GM18868 (cell line): ENCODE measurements around the gene GAREM1.
"Not testable (repeated sequence)": the region's sequence is repeated elsewhere in the genome, so short reads cannot be mapped to it uniquely, and the experiment has no call there.

ENCODE experiments used
- ATAC-seq: cut with Tn5 transposase; IDR thresholded peaks from one replicate; pipeline ENCODE4 v1.9.1; 2021; ENCODE audit warnings: mild to moderate bottlenecking, moderate library complexity; ENCODE audit not compliant: unreplicated experiment

Gene GAREM1

DNA sequence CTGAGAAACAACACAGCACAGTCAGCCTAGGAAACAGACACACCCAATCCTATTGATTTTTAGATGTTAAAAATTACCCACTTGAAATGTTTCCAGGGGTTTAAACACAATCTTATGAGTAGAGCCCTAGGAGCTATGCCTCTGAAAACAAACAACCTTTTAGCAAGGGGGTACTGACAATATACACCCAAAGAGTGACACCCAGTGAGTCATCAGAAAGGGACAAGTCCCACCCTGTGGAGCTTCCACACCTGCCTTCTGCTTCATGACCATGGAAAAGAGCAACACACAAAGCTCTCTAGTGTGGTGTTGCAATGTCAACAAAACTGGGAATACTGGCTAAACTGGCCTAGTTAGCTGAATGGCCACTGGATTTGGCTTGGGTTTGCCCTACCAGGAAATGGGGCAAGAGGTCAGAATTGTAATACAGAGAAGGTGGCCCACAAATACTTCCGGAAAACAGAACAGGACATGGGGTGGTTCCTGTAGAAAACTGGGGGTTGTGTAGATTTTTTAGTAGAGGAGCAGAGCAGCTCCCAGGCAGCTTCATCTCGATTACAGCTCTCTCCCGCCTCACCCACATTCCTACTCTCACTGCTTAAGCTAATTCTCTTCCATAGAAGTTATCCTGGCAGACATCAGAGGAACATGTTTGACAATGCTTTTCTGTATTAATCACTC, 98.2 kb downstream of the GAREM1 start:
- no peak for ATAC-seq

DNA sequence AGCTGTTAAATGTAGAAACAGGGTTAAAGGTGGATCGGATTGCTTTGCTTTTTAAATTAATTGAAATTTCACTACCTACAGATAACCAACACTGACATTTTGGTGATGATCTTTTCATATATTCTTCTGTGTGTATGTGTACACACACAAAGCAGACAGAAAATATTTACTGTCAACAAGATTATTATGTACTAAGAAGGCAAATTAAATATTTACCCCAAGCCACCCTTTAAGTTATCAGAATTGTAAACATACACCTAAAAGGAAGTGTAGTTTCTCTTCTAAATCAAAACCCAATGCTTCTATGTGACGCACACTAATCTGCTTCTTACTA, 98.7 kb downstream of the GAREM1 start:
- ATAC-seq: no peak

DNA sequence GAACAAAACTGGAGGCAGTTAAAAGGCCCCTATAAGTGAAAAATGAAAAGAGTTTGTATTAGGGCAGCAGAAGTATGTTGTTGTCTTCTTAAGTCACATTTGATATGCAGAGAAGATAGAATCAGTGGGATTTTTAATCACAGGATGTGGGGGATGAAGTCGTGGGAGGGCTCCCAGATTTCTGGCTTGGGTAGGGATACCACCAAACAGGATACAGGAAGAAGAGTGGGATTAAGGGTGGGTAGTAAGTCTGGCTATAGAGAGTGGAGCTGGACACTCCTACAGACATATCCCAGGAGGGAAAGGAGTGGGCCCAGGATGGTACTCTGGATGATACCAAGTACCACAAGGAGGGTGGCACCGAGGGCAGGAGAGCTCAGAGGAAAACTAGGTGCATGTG, 99.3 kb downstream of the GAREM1 start:
- no peak for ATAC-seq

DNA sequence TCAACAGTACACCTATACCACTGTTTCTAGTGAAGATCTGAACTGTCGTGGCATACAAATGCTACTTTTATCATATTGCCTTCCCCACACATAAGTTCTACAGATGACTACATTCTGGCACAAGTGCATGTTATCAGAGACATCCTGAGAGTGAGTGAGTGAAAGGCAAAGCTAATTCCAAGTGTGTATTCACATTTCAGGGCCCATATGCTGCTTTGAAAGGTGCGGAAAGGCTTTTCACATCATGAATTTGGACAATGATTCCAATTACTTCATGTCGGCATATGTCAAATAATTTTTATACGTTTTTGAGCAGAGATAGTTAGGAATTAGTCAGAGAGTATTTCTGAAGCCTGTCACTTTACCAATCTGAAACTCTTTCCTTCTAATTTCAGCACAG, 101.7 kb downstream of the GAREM1 start:
- ATAC-seq: no peak

DNA sequence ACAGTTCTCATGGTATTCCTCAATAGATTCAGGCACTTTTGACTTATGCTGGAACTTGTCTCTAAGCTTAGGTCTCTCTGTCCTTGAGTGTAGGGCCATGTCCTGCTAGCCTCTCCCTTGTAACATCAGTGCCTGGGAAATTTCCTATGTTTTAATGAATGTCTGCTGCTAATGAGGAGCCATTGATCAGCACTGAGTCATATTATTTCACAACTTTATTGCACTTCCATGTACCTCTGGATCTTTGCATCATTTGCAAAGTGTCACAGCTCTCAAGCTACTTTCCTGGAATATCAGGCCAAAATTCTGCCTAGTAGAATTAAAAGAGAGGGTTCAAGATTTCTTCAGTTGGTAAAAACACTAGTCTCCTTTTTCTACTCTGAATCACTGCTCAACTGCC, 102.5 kb downstream of the GAREM1 start:
- ATAC-seq: no peak

DNA sequence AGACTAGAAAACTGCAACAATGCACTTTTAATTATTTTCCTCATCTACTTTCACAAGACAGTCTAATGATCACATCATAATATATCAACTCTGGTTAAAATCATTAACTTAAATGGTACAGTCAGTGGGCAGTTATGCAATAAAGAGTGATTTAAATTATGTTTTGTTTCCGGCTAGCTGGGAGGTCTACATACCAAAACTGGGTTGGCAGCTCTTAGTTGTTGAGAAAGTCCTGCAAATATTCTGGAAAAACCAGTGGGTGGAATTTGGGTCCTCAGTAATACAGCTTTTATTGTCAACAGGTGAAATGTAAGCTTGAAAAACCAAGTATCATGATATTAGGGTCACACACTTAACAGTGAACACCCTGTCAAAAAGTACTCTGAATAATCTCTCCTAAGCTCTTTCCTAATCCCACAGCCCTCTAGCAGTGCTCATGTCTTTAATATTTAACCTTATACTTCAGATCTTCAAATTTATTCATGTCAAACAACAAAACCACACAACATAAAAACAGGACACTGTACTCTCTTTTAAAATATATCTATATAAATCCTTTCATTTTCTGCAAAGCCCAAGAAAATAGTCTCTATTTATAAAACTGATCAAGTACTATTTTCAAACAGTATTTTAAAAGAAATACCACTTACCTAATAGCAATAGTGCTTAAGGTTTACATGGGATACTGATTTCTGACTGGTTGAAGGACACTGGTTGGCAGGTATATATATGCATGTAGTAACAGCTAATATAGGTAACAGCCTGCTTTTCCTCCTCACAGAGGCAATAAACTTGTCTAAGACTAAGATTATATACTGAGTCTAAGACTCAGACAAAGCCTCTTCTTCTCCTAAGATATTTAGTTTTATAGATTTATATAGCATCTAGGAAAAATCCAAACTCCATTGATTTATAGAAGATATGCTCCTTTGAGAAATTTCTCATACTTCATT, 103.8 kb downstream of the GAREM1 start:
- ATAC-seq: no peak

DNA sequence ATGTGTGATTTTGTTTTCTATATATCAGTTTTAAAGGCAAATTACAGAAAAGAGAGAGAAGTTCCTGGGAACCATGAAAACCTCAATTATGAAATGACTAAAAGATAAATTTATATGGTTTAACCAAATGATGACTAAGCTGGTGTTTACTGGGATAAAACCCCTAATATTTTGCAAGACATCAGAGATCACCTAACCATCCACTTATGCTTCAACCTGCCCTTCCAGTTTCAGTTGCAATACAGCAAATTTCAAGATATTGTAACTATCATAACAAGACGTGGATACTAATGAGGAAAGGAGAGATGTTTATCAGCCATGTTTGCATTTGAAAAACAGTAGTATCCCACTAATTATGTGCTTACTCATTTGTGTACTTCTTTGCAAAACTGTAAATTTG, 108.2 kb downstream of the GAREM1 start:
- no peak for ATAC-seq

DNA sequence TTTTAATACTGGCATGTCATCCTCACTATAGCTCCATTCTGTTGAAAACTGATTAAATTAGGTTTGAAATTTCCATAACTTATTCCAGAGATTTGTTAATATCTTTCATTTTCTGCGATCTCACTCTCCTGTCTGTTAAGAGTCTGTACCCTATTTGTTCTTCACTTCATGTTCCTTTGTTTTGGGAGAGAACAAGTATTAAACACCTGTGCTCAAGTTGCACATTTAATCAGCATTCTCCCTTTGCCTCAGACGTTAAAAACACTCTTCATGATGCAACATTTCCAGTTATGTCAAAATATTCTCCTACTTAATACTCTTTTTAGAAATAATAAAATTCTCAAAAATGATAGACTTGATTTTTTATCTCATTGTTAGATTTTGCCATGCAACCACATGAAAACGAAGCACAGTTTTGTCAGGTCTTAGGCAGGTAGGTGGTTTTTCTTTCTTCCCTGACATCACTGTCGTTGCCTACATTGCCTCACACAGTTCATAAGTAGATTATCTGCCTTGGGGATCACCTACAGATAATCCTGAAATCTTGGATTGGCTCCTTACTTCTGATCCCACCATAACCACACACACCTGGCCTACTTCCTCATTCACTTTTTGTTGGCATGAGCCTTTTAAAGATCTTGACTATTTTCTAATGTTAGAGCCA, 109.9 kb downstream of the GAREM1 start:
- no peak for ATAC-seq

DNA sequence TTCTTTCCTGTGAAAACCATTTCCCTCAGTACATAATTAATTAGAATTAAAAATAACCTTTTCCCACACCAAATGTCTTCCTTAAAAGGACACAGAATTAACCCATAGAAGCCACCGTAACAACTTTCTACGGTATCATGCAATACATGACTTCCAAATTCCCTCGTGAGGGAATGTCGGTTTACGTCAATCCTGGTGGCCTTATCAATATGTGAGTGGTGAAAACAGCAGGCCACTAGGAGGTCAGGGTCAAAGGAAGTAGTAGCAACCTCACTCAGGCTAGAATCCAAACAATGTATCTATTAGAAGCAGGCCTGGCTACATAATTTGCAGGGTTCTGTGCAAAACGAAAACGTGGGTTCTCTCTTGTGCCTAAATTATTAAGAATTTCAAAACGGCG, 112.2 kb downstream of the GAREM1 start:
- no peak for ATAC-seq

DNA sequence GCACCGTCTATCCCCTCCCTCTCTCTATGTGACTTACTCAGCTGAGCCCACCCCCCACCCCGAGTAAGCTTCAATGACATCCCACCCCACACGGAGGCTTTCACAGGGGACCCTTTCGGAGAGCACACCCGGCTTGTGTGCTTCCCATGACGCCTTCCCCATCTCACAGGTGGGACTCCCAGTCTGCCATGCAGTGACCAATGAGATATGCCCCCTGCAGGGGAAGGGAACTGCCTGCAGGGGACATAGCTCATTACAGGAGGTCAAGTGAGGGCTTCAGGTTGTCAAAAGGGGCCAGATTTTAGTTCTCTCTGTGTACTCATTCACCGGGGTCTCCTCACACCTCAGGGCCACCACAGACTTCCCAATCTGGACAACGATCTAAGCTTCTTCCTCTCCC, 112.6 kb downstream of the GAREM1 start:
- ATAC-seq: no peak

DNA sequence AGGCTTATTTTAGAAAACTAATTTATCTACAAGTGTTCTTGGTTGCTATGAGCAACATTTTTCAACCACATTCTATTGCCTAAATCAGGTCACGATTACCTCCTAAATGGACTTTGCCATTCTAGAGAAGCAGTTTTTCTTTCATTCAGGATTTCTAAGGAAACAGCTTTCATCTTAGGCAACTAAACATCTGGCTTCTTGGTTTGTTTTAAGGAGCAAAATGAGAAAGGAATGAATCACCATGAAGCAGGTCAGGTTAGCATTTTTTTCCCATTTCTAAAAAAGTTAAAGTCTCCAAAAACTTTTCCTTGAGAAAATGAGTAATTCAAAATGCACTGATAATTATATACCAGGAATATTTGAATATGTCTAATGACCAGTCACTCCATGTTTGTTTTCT, 114.8 kb downstream of the GAREM1 start:
- ATAC-seq: no peak

DNA sequence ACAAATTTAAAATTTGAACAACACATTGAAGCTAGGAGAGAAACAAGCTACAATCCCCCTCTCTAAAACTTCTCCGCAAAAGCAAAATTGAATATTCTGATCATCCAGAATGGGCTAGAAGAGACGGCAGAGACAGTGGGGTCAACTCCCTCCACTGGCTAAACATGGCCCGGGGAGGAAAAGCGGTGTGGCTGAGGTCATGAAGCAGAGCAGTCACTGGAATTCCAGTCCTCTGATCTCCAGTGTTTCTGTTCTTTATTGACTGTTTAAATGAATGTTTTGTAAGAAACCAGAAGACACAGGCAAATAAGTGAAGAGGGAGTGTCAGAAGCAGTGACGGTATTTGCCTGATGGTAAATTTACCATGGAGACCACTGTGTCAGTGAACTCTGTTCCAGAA, 116.2 kb downstream of the GAREM1 start:
- no peak for ATAC-seq

DNA sequence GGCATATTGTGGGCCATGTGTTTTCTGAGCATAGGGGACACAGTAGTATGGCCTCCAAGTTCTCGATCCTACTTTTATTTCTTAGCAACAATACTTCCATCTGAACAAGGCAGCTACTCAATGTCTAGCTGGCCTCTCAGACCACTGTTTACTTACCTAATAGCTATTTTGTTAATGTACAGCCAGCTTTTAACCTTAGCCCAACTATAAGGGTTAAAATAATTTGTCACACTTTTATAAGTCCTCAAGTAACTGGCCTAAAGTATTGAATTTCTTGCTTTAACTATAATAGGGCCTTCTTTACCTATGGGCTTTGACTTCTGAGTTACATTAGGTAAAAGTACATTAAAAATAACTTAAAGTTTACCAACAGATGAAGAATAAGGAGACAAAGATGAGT, 117.4 kb downstream of the GAREM1 start:
- ATAC-seq: no peak

DNA sequence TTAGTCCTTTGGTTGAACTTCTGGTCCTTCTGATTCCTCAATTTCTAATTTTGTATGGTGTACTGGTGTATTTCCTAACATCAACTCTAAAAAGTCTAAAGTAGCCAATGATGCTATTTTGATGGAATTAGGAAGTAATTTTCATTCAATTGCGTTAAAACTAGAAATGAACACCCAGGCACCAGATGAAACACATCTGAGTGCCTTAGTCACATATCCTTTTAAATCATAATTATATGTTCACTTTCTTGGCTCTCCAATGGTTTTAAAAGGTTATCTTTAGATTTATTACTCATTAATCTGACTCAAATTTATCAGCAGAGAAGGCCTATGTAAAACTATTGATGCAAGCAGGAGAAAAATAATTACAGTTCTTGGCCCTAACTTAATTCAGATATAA, 119.7 kb downstream of the GAREM1 start:
- no peak for ATAC-seq

DNA sequence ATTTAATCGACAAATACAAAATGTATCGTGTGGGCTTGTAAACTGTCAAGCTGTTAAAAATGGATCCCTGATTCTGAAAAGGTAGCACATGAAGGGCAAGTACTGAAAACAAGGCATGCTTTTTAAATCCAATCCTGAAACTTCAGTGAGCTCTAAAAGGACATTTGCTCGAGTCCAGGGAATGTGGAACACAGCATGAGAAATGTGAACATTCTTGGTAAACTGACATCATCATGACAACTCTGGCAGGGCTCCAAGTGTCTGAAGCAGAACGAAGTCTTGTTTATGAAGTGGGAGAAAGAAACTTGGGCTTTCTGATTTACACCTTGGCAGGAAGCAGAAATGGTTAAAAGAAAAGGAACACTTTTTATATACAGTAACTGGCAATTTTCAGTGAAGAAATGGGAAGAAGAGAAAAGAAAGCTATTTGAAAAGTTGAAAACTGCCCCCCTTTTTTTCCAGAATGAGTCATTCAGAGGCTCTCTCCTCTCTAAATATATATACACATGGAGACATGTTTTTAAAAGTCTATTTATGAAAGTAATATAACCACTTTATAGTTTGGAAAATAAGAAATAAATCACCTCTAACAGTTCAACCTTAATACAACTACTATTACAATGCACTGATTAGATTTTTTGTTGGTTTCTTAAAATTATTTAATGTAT, 120.8 kb downstream of the GAREM1 start:
- ATAC-seq: no peak

DNA sequence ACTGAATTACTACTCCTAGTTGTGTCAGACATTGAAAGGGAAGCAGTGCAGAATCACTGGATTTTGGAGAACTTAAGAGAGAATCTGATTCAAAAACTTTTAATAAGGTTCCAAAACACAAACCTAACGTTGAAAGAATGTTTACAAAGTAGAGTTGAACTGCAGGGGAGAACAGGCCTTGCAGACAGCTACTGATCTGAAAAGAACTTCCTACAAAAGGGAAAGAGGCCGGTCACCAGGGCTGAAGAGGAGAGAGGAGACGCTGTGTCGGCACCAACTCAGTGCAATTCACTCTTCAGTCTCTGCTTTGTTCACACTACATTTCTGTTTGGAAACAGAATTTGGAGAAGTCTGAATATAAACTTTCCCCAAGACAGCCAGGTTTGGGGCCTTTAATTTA, 124.0 kb downstream of the GAREM1 start:
- ATAC-seq: no peak

DNA sequence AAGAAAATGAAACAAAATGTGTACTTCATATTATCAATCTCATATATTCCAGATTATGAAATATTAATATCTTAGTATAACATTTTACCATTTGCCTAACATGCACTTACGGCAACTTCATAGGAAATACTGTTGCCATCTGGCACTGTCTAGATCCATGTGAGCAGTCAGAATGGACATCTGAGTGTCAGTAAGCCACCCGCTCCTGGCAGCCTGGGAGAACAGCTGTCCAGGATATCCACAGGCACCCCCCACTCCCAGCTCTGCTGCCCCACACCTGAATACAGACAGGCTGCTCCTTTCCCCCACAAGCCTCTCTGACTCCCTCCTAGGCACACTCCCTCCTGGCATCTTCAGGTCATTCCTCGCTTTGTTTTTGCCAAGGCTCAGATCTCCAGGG, 127.0 kb downstream of the GAREM1 start:
- no peak for ATAC-seq

DNA sequence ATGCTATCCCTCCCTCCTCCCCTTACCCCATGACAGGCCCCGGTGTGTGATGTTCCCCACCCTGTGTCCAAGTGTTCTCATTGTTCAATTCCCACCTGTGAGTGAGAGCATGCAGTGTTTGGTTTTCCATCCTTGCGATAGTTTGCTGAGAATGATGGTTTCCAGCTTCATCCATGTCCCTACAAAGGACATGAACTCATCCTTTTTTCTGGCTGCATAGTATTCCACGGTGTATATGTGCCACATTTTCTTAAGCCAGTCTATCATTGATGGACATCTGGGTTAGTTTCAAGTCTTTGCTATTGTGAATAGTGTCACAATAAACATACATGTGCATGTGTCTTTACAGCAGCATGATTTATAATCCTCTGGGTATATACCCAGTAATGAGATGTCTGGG, 129.6 kb downstream of the GAREM1 start:
- ATAC-seq: not testable (repeated sequence)

DNA sequence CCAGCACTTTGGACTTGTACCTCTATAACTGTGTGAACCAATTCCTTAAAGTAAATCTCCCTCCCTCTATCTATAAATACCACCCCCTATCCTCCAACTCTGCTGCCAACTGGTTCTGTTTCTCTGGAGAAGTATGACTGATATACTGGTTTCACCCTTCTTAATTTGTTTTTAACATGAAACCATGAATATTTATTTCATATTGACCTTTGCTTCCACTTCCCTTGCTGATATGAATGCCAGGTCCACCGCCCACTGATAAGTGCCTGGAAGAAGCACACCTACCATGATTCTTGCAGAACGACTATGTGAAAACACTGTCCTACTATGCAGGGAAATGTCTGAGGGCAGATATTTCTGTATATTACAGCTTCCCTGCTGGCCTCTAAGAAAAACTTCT, 131.6 kb downstream of the GAREM1 start:
- no peak for ATAC-seq

DNA sequence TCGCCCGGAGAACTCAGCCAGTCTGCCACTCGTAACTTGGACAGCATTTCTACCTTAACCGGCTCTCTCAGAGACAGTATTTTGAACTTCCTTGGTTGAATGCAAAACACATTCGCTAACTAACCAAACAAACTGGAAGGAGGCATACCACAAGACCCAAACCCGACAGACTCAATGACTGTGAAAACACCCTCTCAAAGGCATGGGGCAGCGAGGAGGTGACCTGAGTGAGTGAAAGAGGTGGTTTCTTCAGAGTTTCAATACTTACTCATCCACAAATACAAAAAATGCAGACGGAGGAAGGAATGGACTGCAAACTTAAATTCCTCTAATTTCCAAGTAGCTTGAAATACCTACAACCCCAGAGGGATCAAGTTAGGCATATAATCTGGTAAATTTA, 132.9 kb downstream of the GAREM1 start:
- no peak for ATAC-seq

DNA sequence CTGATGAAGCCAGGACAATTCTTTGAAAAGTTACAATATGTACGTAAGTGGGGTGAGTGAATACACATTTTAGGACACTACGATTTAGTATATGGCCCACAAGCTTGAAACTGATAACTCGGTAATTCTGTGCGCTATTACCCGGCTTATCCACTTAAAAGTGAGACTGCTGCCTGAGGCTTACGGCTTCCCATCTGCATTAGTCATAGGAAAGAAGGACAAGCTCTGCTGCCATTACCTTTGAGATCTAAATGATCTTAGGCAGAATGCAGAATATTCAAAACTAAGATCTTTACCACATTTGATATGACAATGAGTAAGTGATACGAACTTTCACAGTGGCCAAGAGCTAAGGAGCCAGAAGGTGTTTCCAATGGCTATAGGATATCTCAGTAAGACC, 133.3 kb downstream of the GAREM1 start:
- ATAC-seq: no peak
